Calu3 (cell line): ENCODE results near the gene PTPRN2. TPM values are rescaled to one million over a fixed set of nuclear protein-coding genes. Genes with fewer than 3 reads are reported as not detected.

Experiments used
- BruUV-seq: library from RNA; stranded (reverse); fragments of 400-500 nt; replicated peaks from 2 replicates; lab custom pipeline; 2021; lab: Mats Ljungman, UMichigan
- CTCF ChIA-PET: fragments of 300-600 bp; sonication (Branson Sonifier 250); formaldehyde crosslinking; loops from one replicate; lab custom pipeline; 2022; ENCODE audit warnings: antibody characterized with exemption; lab: Charles Lee
- DNase-seq: peaks from one replicate; pipeline ENCODE4 v3.0.0; 2022
- H3K27ac Mint-ChIP-seq: one replicate; pipeline ENCODE4 v1.8.0; 2022; ENCODE audit warnings: mixed read lengths; ENCODE audit not compliant: unreplicated experiment
- H3K27me3 Mint-ChIP-seq: one replicate; pipeline ENCODE4 v1.8.0; 2022; ENCODE audit warnings: mixed read lengths; ENCODE audit not compliant: unreplicated experiment
- H3K36me3 Mint-ChIP-seq: one replicate; pipeline ENCODE4 v1.8.0; 2022; ENCODE audit warnings: mild to moderate bottlenecking, moderate library complexity, mixed read lengths; ENCODE audit not compliant: insufficient read depth, unreplicated experiment
- H3K4me1 Mint-ChIP-seq: one replicate; pipeline ENCODE4 v1.8.0; 2022; ENCODE audit warnings: mild to moderate bottlenecking, low read depth, mixed read lengths; ENCODE audit not compliant: unreplicated experiment
- H3K4me3 Mint-ChIP-seq: one replicate; pipeline ENCODE4 v1.8.0; 2022; ENCODE audit warnings: mild to moderate bottlenecking, low read depth, moderate library complexity, mixed read lengths; ENCODE audit not compliant: unreplicated experiment
- H3K9me3 Mint-ChIP-seq: one replicate; pipeline ENCODE4 v1.8.0; 2022; ENCODE audit warnings: low read depth, mixed read lengths; ENCODE audit not compliant: unreplicated experiment
- CTCF ChIP-seq: fragments of 200-600 bp; IDR thresholded peaks from one replicate; pipeline ENCODE4 v1.8.0; 2022; ENCODE audit warnings: antibody characterized with exemption; ENCODE audit not compliant: unreplicated experiment
- intact Hi-C: fragments of 100-400 bp; cut with micrococcal nuclease; formaldehyde crosslinking; loops from one replicate; pipeline ENCODE4 v1.10.0; 2022; ENCODE audit not compliant: unreplicated experiment
- total RNA-seq: library from RNA; stranded (reverse); gene quantifications from 2 replicates; pipeline ENCODE4 v1.2.3, GENCODE V29; 2022

Gene PTPRN2
- total RNA-seq, 1 experiment from 2014 or later, result 2.0 TPM

GRCh38 chr7:158606671-158607424, 19.2 kb upstream of the PTPRN2 start:
- intact Hi-C loops, result no loop called here
- Mint-ChIP-seq H3K4me3 (no peak overlapping the region), H3K27me3 (no peaks in the 10 kb centered on the region), H3K4me1 (no peaks in the 10 kb centered on the region), H3K27ac (no peak overlapping the region), H3K9me3 (no peaks in the 10 kb centered on the region), H3K36me3 (peaks cover 4% of the 10 kb centered on the region)
- CTCF ChIA-PET, result no interaction called here
- no peak for TF ChIP-seq CTCF
- BruUV-seq, result no TSS peak
- DNase-seq, result no peak

GRCh38 chr7:158606129-158606528, 18.5 kb upstream of the PTPRN2 start:
- no TSS peak for BruUV-seq
- Mint-ChIP-seq H3K27me3 (no peaks in the 10 kb centered on the region), H3K36me3 (no peaks in the 10 kb centered on the region), H3K9me3 (no peaks in the 10 kb centered on the region), H3K27ac (no peak overlapping the region), H3K4me1 (no peaks in the 10 kb centered on the region), H3K4me3 (no peak overlapping the region)
- no peak for DNase-seq
- no peak for TF ChIP-seq CTCF
- intact Hi-C loops, result no loop called here
- CTCF ChIA-PET, result no interaction called here

- intact Hi-C loops, result no loop called here
- TF ChIP-seq CTCF, result no peak
- H3K27ac Mint-ChIP-seq, result no peak overlapping the region
- H3K4me1 Mint-ChIP-seq, result no peaks in the 10 kb centered on the region
- BruUV-seq, result no TSS peak
- no peak overlapping the region for H3K4me3 Mint-ChIP-seq
- no peaks in the 10 kb centered on the region for H3K27me3 Mint-ChIP-seq
- no peaks in the 10 kb centered on the region for H3K9me3 Mint-ChIP-seq
- CTCF ChIA-PET, result no interaction called here
- no peaks in the 10 kb centered on the region for H3K36me3 Mint-ChIP-seq
- no peak for DNase-seq
Observed at GRCh38 chr7:158603773-158604755, 16.4 kb upstream of the PTPRN2 start.

- no TSS peak for BruUV-seq
Observed at GRCh38 chr7:158602905-158603772, 15.5 kb upstream of the PTPRN2 start.

More at GRCh38 chr7:158602905-158603772, 15.5 kb upstream of the PTPRN2 start:
- DNase-seq, result no peak
- no peaks in the 10 kb centered on the region for H3K4me1 Mint-ChIP-seq
- no peaks in the 10 kb centered on the region for H3K36me3 Mint-ChIP-seq
- CTCF ChIA-PET, result no interaction called here
- intact Hi-C loops, result no loop called here
- no peak overlapping the region for H3K4me3 Mint-ChIP-seq
- no peaks in the 10 kb centered on the region for H3K9me3 Mint-ChIP-seq
- no peaks in the 10 kb centered on the region for H3K27me3 Mint-ChIP-seq
- H3K27ac Mint-ChIP-seq, result no peak overlapping the region
- TF ChIP-seq CTCF, result no peak
